Hepatocyte (in vitro differentiated cells): ENCODE results near the gene RBM19.

ENCODE experiments used
- EZH2 ChIP-seq: fragments of 200-600 bp; sonication (generic); IDR thresholded peaks from 2 replicates; pipeline ENCODE4 v1.6.1; 2016; ENCODE audit warnings: antibody characterized with exemption, mild to moderate bottlenecking, borderline replicate concordance
- TF ChIP-seq, protein P1 (sequence below): fragments of 200-600 bp; sonication (generic); IDR thresholded peaks from 2 replicates; pipeline ENCODE4 v1.5.1; 2016; ENCODE audit warnings: antibody characterized with exemption, mild to moderate bottlenecking; ENCODE audit not compliant: poor library complexity

DNA sequence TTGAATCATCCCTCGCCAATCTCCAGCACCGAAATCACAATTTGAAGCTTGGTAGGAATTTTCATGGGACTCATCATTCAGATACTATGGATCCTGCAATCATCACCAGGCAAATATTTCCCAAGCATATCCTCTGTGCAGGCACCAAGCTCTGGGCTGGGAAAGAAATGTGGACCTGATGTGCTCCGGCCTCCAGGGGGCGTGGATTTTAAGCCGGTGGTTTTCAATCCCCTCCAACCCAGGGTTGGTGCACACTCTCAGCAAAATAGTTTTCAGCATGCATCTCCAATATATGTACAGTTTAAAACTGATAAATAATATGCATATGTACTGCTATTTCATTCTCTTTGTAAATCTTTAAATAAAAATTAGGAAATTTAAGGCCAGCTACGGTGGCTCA is 98.9 kb downstream of the RBM19 start:
- TF ChIP-seq, protein P1, sequence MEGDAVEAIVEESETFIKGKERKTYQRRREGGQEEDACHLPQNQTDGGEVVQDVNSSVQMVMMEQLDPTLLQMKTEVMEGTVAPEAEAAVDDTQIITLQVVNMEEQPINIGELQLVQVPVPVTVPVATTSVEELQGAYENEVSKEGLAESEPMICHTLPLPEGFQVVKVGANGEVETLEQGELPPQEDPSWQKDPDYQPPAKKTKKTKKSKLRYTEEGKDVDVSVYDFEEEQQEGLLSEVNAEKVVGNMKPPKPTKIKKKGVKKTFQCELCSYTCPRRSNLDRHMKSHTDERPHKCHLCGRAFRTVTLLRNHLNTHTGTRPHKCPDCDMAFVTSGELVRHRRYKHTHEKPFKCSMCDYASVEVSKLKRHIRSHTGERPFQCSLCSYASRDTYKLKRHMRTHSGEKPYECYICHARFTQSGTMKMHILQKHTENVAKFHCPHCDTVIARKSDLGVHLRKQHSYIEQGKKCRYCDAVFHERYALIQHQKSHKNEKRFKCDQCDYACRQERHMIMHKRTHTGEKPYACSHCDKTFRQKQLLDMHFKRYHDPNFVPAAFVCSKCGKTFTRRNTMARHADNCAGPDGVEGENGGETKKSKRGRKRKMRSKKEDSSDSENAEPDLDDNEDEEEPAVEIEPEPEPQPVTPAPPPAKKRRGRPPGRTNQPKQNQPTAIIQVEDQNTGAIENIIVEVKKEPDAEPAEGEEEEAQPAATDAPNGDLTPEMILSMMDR, result peak; percentile 31
- no peak for TF ChIP-seq EZH2
